ENCODE results near the gene ARL6IP1.

DNA sequence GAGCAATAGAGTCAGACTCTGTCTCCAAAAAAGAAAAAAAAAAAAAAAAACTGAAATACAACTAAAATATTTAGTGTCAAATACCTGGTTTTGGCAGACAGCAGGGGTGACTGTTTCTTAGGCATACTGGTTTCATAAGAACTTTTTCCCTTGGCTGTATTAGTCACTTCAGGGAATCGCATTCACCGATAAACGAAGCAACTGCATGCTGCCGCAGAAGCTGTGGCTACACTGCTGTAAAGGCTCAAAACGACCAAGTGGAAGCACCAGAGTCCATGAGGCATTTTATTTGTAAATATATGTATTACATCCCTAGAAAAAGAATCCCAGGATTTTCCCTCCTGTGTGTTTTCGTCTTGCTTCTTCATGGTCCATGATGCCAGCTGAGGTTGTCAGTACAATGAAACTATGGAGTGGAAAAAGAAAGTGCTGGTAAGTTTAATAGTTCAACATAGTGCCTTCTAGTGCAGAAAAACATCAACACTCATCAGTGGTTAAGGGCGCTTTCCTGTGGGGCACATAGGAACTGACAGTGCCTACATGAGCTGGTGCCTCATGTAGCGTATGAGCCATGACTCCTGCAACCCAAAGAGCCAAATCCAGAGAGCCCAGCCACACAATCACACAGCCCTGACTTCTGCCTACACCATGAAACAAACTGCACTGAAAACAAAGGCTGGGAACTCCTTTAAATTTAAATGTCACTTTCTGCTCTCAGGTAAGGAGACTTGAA, 18.5 kb downstream of the ARL6IP1 start:
- TF ChIP-seq, protein P1, sequence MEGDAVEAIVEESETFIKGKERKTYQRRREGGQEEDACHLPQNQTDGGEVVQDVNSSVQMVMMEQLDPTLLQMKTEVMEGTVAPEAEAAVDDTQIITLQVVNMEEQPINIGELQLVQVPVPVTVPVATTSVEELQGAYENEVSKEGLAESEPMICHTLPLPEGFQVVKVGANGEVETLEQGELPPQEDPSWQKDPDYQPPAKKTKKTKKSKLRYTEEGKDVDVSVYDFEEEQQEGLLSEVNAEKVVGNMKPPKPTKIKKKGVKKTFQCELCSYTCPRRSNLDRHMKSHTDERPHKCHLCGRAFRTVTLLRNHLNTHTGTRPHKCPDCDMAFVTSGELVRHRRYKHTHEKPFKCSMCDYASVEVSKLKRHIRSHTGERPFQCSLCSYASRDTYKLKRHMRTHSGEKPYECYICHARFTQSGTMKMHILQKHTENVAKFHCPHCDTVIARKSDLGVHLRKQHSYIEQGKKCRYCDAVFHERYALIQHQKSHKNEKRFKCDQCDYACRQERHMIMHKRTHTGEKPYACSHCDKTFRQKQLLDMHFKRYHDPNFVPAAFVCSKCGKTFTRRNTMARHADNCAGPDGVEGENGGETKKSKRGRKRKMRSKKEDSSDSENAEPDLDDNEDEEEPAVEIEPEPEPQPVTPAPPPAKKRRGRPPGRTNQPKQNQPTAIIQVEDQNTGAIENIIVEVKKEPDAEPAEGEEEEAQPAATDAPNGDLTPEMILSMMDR (conservative IDR thresholded peaks at IDR 0.05; ENCODE audit: low read depth, low read length), result no peak
- TF ChIP-seq, protein P2, sequence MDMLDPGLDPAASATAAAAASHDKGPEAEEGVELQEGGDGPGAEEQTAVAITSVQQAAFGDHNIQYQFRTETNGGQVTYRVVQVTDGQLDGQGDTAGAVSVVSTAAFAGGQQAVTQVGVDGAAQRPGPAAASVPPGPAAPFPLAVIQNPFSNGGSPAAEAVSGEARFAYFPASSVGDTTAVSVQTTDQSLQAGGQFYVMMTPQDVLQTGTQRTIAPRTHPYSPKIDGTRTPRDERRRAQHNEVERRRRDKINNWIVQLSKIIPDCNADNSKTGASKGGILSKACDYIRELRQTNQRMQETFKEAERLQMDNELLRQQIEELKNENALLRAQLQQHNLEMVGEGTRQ (IDR thresholded peaks at IDR 0.05; ENCODE audit: low read depth, low read length), result no peak
- TF ChIP-seq POLR2A (IDR thresholded peaks at IDR 0.05; ENCODE audit: low read depth, low read length), result no peak
- no peak for TF ChIP-seq NFE2L2 (IDR thresholded peaks at IDR 0.05; ENCODE audit: low read depth, low read length)
- TF ChIP-seq RFX5 (IDR thresholded peaks at IDR 0.05; ENCODE audit: low read depth, low read length), result no peak
- no peak for TF ChIP-seq RAD21 (IDR thresholded peaks at IDR 0.05; ENCODE audit: low read length)
- TF ChIP-seq BHLHE40 (IDR thresholded peaks at IDR 0.05; ENCODE audit: low read depth, low read length), result no peak
- no peak for TF ChIP-seq RCOR1 (IDR thresholded peaks at IDR 0.05; ENCODE audit: insufficient replicate concordance, low read length)
- no peak for TF ChIP-seq MAFK (IDR thresholded peaks at IDR 0.05; ENCODE audit: low read depth, low read length)
- TF ChIP-seq, protein P3, sequence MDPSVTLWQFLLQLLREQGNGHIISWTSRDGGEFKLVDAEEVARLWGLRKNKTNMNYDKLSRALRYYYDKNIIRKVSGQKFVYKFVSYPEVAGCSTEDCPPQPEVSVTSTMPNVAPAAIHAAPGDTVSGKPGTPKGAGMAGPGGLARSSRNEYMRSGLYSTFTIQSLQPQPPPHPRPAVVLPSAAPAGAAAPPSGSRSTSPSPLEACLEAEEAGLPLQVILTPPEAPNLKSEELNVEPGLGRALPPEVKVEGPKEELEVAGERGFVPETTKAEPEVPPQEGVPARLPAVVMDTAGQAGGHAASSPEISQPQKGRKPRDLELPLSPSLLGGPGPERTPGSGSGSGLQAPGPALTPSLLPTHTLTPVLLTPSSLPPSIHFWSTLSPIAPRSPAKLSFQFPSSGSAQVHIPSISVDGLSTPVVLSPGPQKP (IDR thresholded peaks at IDR 0.05; ENCODE audit: borderline replicate concordance, low read depth, low read length), result no peak
